GM13977 (cell line): Measurements from ENCODE around the gene WASL.

ENCODE experiments used
- DNase-seq: peaks from one replicate; pipeline ENCODE4 v3.0.0; 2012; ENCODE audit warnings: low spot score
- CTCF ChIP-seq: IDR thresholded peaks from 2 replicates; pipeline ENCODE4 v1.5.1; 2012; ENCODE audit warnings: mild to moderate bottlenecking, control low read depth; ENCODE audit not compliant: insufficient read depth; ENCODE audit errors: extremely low read depth, missing control alignments
- in situ Hi-C: fragments of 300-500 bp; cut with MboI; formaldehyde crosslinking; loops from one replicate; pipeline ENCODE4 v1.12.0; 2022; ENCODE audit warnings: low sequenced_read_pairs, low pct_unique_long_range_greater_than_20kb, mixed read lengths, inconsistent platforms; ENCODE audit not compliant: unreplicated experiment

Gene WASL

GRCh38 chr7:123669485-123669884 lies 79.3 kb downstream of the WASL start:
- DNase-seq: no peak
- in situ Hi-C loops: no loop called here

GRCh38 chr7:123666492-123666891 lies 82.3 kb downstream of the WASL start:
- no peak for DNase-seq
- in situ Hi-C loops: no loop called here
- no peak for TF ChIP-seq CTCF

More at GRCh38 chr7:123669485-123669884, 79.3 kb downstream of the WASL start:
- no peak for TF ChIP-seq CTCF

- in situ Hi-C loops: no loop called here
- TF ChIP-seq CTCF: no peak
Observed at GRCh38 chr7:123665896-123666295, 82.9 kb downstream of the WASL start.

GRCh38 chr7:123665157-123665556 lies 83.6 kb downstream of the WASL start:
- no peak for DNase-seq
- in situ Hi-C loops: no loop called here
- no peak for TF ChIP-seq CTCF

More at GRCh38 chr7:123665896-123666295, 82.9 kb downstream of the WASL start:
- no peak for DNase-seq

GRCh38 chr7:123663200-123663599 lies 85.6 kb downstream of the WASL start:
- no peak for TF ChIP-seq CTCF
- no peak for DNase-seq
- in situ Hi-C loops: no loop called here

GRCh38 chr7:123662755-123663154 lies 86.0 kb downstream of the WASL start:
- DNase-seq: no peak
- TF ChIP-seq CTCF: no peak
- in situ Hi-C loops: no loop called here

GRCh38 chr7:123662293-123662692 lies 86.5 kb downstream of the WASL start:
- DNase-seq: no peak
- in situ Hi-C loops: no loop called here
- TF ChIP-seq CTCF: no peak
